HG03108 (cell line): Measurements from ENCODE around the gene RTP5.

Experiments used
- ATAC-seq: cut with Tn5 transposase; IDR thresholded peaks from one replicate; pipeline ENCODE4 v1.9.1; 2021; ENCODE audit warnings: moderate library complexity; ENCODE audit not compliant: unreplicated experiment

RTP5 gene

GRCh38 chr2:241857041-241857541 is 12.4 kb upstream of the RTP5 start:
- no peak for ATAC-seq

DNA sequence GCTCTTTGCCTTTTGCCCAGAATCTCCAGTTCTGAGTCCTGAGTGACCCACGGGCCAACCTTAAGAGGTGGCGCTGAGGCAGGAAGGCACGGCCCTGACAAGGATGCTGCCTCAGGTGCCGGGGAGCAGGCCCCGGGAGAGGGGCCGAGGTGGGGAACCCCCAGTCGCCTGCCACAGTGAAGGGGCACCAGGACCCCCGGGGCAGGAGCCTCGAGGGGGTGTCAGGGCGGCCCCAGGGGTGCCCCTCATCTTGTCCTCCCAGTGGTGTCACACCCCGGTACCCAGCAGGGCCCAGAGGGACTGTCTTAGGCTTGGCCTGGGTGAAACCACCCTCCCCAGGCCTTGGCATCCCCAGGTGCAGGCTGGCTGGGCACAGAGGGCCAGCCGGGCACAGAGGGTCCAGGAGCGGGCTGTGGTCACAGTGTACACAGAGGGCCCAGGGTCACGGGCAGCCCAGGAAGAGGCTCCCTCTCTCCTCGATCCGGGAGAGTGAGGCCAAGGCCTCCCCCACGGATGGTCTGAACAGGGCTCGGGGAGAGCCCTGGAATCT is 11.9 kb upstream of the RTP5 start:
- no peak for ATAC-seq

GRCh38 chr2:241858206-241859016 is 11.1 kb upstream of the RTP5 start, which contains the start of gene PDCD1:
Gene PDCD1, minus strand, starts transcription at chr2:241858894. Its CDS starts 56 bp downstream, at chr2:241858838.
- peak; percentile 47 for ATAC-seq

GRCh38 chr2:241859017-241859435 is 10.5 kb upstream of the RTP5 start:
- peak; percentile 17 for ATAC-seq

- ATAC-seq, result peak; percentile 41
These were observed 9.9 kb upstream of the RTP5 start for GRCh38 chr2:241859436-241860183.

GRCh38 chr2:241860184-241861078 is 9.1 kb upstream of the RTP5 start:
- no peak for ATAC-seq

DNA sequence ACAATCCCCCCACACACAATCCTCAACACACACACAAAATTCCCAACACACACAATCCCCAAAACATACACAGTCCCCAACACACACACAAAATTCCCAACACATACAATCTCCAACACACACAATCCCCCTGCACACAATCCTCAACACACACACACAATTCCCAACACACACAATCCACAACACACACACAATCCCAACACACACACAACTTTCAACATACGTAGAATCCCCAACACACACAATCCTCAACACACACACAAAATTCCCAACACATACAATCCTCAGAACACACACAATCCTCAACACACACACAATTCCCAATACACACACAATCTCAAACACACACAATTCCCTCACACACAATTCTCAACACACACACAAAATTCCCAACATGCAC is 8.3 kb upstream of the RTP5 start:
- no peak for ATAC-seq

- no peak for ATAC-seq
These were observed 7.4 kb upstream of the RTP5 start for GRCh38 chr2:241862093-241862492.

DNA sequence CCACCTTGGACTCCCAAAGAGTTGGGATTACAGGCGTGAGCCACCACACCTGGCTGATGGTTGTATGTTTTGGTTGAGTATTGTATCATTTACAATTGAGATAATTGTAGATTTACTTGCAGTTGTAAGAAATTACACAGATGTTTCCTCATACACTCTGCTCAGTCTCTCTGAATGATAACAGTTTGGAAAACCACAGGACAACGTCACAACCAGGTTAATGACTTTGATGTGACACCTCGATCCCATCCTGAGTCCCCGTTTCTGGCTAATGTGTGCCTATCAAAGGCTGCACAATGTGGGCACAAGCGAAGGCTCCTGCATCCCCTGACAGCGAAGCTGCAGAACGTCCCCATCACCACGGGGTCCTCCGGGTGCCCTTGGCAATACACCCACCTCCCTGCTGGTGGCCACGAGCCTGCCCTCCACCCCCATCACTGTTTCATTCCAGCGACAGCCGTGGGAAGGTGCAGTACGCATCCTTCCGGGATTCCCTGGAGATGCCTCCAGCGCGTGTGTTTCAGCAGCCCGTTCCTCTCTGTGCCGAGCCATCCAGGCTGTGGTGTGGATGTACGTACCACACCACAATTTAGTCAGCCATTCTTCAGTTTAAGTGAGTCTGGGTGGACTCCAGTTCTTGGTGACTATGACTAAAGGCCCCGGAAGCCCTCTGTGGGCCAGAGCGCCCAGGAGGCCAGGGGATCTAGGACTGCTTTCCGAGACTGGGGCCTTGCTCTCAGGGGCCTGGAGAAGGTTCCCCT is 6.6 kb upstream of the RTP5 start:
- no peak for ATAC-seq

DNA sequence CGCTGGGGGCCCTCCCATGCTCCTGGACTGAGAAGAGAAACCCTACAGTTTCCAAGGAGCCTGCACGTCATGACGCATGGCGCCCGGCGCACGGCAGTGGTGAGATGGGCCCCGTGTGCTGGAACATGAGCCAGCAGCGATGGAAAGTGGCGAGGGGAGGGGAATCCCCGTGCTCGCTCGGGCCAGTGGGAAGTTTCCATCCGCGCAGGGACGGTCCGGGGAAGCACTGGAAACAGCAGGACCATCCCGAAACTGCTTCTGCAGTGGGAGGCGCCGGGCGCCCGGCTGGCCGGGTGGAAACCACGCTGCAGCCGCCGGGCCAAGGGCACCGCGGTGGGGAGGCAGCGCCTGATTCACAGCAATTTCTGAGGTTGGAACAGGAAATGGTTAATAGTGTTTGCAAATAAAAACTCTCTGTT is 6.0 kb upstream of the RTP5 start:
- ATAC-seq, result no peak

DNA sequence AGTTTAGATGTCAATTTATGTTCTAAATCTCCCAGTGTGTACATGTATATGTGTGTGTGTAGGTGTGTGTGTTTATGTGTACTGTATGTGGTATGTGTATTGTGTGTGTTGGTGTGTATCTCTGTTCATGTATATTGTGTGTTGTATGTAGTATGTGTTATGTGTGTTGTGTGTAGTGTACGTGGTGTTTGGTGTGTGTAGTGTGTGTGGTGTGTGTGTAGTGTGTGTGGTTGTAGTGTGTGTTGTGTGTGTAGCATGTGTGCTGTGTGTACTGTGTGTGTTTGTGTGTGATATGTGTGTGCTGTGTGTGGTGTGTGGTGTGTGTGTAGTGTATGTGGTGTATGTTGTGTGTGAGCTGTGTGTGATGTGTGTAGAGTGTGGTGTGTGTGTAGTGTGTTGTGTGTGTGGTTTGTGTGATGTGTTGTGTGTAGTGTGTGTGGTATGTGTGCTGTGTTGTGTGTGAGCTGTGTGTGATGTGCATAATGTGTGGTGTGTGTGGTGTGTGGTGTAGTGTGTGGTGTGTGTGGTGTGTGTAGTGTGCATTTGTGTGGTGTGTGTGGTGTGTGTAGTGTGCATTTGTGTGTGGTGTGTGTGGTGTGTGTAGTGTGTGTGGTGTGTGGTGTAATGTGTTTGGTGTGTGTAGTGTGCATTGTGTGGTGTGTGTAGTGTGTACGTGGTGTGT is 5.2 kb upstream of the RTP5 start:
- ATAC-seq, result no peak

DNA sequence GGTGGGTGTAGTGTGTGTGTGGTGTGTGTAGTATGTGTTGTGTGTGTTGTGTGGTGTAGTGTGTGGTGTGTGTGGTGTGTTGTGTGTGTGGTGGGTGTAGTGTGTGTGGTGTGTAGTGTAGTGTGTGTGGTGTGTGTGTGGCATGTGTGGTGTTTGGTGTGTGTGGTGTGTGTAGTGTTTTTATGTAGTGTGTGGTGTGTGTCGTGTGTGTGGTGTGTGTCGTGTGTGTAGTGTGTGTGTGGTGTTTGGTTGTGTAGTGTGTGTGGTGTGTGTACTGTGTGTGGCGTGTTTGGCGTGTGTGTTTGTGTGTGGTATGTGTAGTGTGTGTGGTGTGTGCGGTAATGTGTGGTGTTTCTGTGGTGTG is 4.7 kb upstream of the RTP5 start:
- ATAC-seq, result no peak

GRCh38 chr2:241865416-241865956 is 4.0 kb upstream of the RTP5 start:
- no peak for ATAC-seq

GRCh38 chr2:241865957-241866789 is 3.4 kb upstream of the RTP5 start:
- ATAC-seq, result no peak

DNA sequence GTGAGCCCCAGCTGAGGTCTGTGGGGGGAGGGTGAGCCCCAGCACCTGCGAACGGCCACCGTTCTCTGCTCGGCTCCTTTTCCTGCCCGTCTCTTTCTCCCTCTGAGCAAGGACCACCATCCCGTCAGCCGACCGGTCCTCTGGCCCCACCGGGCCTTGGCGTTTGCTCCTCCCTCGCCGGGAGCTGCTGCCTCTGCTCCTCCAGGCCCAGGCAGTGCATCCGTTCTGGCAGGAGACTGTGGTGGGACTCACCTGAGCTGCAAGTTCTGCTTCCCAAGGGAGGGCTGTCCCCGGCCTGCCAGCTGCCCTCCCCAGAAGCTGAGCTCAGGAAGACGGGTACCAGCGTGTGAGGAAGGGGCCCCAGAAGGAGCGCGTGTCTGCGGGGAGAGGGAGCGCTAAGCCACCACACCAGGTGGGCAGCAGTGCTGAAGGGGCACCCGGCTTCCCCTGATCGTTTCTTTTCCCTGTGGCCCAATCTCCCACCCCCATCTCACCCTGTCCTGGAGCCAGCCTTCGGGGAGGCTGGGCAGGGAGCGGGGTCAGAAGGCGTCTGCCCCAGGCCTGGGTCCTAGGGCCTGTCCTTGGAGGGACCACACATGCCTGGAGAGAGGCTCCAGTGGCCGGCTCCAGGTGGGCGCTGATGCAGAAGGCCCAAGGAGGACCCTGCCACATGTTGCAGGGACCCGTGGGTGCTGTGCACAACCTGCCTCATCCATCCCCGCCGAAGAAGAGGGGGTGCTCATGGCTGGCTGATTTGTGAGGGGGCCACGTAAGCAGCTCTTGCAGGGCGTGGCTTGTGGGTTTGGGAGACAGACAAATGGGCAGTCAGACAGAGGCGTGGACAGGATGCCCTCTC is 2.5 kb upstream of the RTP5 start:
- no peak for ATAC-seq

DNA sequence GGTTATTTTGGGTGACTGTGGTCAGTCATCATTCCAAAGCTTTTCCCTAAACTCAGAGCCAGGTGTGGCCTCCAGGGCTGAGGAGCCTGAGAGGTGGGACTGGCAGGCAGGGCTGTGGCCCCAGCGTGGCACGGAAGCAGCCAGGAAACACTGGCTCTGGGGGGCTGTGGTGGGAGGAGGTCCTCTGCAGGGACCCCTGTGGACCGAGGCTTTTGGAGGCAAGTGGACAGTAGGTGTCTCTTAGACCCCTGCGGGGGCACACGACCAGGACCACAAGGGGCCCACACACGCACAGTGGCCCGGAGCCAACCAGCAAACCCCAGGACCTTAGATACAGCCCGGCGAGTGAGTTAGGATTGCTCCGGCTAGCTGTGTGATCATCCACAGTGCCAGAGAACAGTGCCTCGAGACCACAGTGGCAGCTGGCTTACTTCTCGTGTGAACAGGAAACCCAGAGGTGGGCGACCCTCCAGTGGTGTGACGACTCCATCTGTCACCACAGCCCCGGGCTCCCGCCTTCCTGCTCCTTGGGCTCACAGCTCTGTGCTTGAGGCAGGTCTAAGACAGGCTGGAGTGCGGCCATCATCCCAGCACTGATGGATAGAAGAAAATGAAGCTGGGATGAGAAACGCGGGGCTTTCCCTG is 1.6 kb upstream of the RTP5 start:
- ATAC-seq, result no peak

DNA sequence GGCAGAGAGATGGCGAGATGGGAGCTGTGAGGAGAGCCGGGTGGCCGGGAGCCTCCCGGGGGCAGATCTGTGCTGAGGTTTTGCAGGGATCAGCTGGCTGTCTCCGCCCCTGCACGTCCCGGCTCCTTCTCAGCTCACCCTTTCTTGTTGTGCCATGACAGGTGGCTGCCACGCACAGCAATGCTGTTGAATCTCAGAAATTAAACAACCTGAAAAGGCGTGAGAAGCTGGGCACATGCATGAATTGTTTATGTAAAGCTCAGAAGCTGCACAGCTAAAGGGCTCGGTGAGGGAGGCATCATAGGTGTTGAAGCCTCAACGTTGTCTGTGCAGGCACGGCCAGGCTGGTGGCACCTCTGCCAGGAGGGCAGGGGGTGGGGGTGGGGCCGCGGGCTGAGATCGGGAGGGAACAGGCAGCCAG is 858 bp upstream of the RTP5 start:
- no peak for ATAC-seq
